ENCODE results near the gene PARP11.

Gene PARP11

GRCh38 chr12:3759878-3760277, 113.3 kb downstream of the PARP11 start:
- no peak for DNase-seq

Data from kidney glomerular epithelial cell (primary cell).